Panc1 (cell line): ENCODE data around the gene GRIN1. TPM values are rescaled to one million over a fixed set of nuclear protein-coding genes. Genes with fewer than 3 reads are reported as not detected.
"Not testable (repeated sequence)": the region's sequence is repeated elsewhere in the genome, so short reads cannot be mapped to it uniquely, and the experiment has no call there.

ENCODE experiments used
- ATAC-seq: fragments of 200-7000 bp; cut with Tn5 transposase; 2 replicates; pipeline ENCODE4 v1.9.1; 2020; ENCODE audit warnings: mild to moderate bottlenecking, moderate library complexity
- BruUV-seq: library from RNA; stranded (reverse); fragments of 400-500 nt; replicated peaks from 2 replicates; lab custom pipeline; 2021; lab: Mats Ljungman, UMichigan
- CTCF ChIA-PET: fragments of 300-600 bp; sonication (Branson Sonifier 250); formaldehyde crosslinking; loops from one replicate; lab custom pipeline; 2022; ENCODE audit warnings: antibody characterized with exemption; lab: Charles Lee
- POLR2A ChIA-PET: fragments of 300-600 bp; sonication (Branson Sonifier 250); formaldehyde crosslinking; loops from one replicate; lab custom pipeline; 2022; ENCODE audit warnings: antibody characterized with exemption; lab: Charles Lee
- DNase-seq: peaks from one replicate; pipeline ENCODE4 v3.0.0-alpha.2; 2010; ENCODE audit warnings: low read depth, low spot score
- H3K27ac ChIP-seq: 2 replicates; pipeline ENCODE4 v1.5.1; 2011; ENCODE audit warnings: mild to moderate bottlenecking, low read length, inconsistent platforms
- H3K27me3 ChIP-seq: fragments of 200-500 bp; sonication (Bioruptor generic); 2 replicates; pipeline ENCODE4 v1.6.0; 2014; ENCODE audit warnings: low read length, inconsistent platforms; ENCODE audit not compliant: control insufficient read depth, insufficient read depth
- H3K36me3 ChIP-seq: fragments of 200-500 bp; sonication (Bioruptor generic); 2 replicates; pipeline ENCODE4 v1.5.1; 2014; ENCODE audit warnings: inconsistent platforms, mild to moderate bottlenecking, low read length, moderate library complexity; ENCODE audit not compliant: control insufficient read depth, insufficient read depth
- H3K4me1 ChIP-seq: 2 replicates; pipeline ENCODE4 v1.5.1; 2011; ENCODE audit warnings: inconsistent platforms, mild to moderate bottlenecking, low read length, moderate library complexity; ENCODE audit not compliant: control insufficient read depth, insufficient read depth
- H3K4me3 ChIP-seq, 2 experiments: 2 replicates each; pipeline ENCODE4 v1.5.1; 2011 to 2012; ENCODE audit warnings: low read depth in 2 of 2, low read length in 2 of 2, mild to moderate bottlenecking in 2 of 2, inconsistent platforms in 1 of 2, moderate library complexity in 1 of 2
- H3K9me3 ChIP-seq: fragments of 200-500 bp; sonication (Bioruptor generic); 2 replicates; pipeline ENCODE4 v1.5.1; 2014; ENCODE audit warnings: low read depth, mild to moderate bottlenecking, inconsistent platforms, low read length, moderate library complexity; ENCODE audit not compliant: control insufficient read depth, insufficient read depth
- POLR2AphosphoS5 ChIP-seq: IDR thresholded peaks from 2 replicates; pipeline ENCODE4 v1.6.1; 2012; ENCODE audit warnings: mild to moderate bottlenecking, low read depth, low read length, moderate library complexity
- SIN3A ChIP-seq: IDR thresholded peaks from 2 replicates; pipeline ENCODE4 v1.6.1; 2012; ENCODE audit warnings: low read depth, mild to moderate bottlenecking, low read length, moderate library complexity, borderline replicate concordance; ENCODE audit not compliant: insufficient read depth
- TCF7L2 ChIP-seq: IDR thresholded peaks from 2 replicates; pipeline ENCODE4 v1.6.1; 2011; ENCODE audit warnings: mild to moderate bottlenecking, low read depth, low read length, inconsistent platforms
- in situ Hi-C: cut with HindIII; loops from 2 replicates; pipeline ENCODE4 v1.10.0; 2016; ENCODE audit warnings: low sequenced_read_pairs, low pct_unique_long_range_greater_than_20kb
- intact Hi-C: fragments of 100-400 bp; cut with micrococcal nuclease; formaldehyde crosslinking; loops from one replicate; pipeline ENCODE4 v1.10.0; 2022; ENCODE audit not compliant: unreplicated experiment
- total RNA-seq: library from RNA; stranded (reverse); gene quantifications from one replicate; pipeline ENCODE4 v1.2.1, GENCODE V29; 2021; ENCODE audit not compliant: unreplicated experiment
- TF ChIP-seq, protein P1 (sequence below), 2 experiments: IDR thresholded peaks; 2 replicates each; pipeline ENCODE4 v1.6.1; 2011 to 2012; ENCODE audit warnings: low read depth in 2 of 2, control low read depth in 1 of 2, low read length in 1 of 2, mild to moderate bottlenecking in 1 of 2, moderate library complexity in 1 of 2; ENCODE audit not compliant: insufficient read depth in 1 of 2
- TF ChIP-seq, protein P2 (sequence below): fragments of 450-650 bp; IDR thresholded peaks from 2 replicates; pipeline ENCODE4 v1.5.1; 2017; ENCODE audit warnings: mild to moderate bottlenecking

Gene GRIN1
- total RNA-seq, 1 experiment from 2014 or later = 4.9 TPM

DNA sequence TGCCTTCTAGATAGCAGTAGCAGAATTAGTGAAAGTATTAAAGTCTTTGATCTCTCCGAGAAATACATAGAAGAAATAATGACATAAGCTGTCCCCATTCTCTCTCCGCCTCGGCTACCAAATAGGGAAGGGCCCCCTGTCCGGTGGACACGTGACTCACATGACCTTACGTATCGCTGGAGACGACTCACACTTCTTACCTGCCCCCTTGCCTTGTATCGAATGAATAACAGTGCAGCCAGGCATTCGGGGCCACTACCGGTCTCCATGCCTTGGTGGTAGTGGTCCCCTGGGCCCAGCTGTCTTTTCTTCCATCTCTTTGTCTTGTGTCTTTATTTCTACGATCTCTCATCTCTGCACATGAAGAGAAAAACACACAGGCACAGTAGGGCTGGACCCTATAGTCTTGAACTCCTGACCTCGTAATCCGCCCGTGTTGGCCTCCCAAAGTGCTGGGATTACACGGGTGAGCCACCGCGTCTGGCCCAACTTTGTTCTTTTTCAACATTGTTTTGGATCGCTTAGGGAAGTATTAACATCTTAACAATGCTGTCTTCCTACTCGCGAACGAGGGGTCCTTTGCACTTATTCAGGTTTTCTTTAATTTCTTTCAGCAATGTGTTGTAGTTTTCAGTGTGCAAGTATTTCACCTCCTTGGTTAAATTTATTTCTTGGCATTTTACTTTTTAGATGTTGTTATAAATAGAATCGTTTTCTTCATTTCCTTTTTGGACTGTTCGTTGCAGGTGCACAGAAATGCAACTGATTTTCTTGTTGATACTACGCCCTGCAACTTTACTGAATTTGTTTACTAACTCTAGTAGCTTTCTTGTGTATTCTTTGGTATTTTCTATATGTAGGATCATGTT lies 16.8 kb upstream of the GRIN1 start:
- H3K4me1 ChIP-seq, DNase-seq, H3K9me3 ChIP-seq, in situ Hi-C loops, CTCF ChIA-PET, H3K27ac ChIP-seq, intact Hi-C loops, H3K27me3 ChIP-seq, H3K36me3 ChIP-seq, H3K4me3 ChIP-seq, POLR2A ChIA-PET: not testable (repeated sequence)
- peak; percentile 77 for ATAC-seq
- 0 out of 2 replicates have a peak, but pooled peaks have one; percentile 56 for TF ChIP-seq TCF7L2
- TSS peak; percentile 56 for BruUV-seq

GRCh38 chr9:137122796-137123467 lies 16.0 kb upstream of the GRIN1 start:
- ChIA-PET POLR2A (interaction anchor here (0.6 kb wide), 1 partner anchor 61 kb away, joined by 4 read pairs; no protein-coding TSS in a partner anchor), CTCF (interaction anchor here (1.0 kb wide), 1 partner anchor 54 kb away, joined by 3 read pairs; no protein-coding TSS in a partner anchor)
- H3K36me3 ChIP-seq, ATAC-seq, DNase-seq, H3K4me3 ChIP-seq, H3K27ac ChIP-seq, in situ Hi-C loops, H3K9me3 ChIP-seq, H3K4me1 ChIP-seq, BruUV-seq, intact Hi-C loops, H3K27me3 ChIP-seq: not testable (repeated sequence)

DNA sequence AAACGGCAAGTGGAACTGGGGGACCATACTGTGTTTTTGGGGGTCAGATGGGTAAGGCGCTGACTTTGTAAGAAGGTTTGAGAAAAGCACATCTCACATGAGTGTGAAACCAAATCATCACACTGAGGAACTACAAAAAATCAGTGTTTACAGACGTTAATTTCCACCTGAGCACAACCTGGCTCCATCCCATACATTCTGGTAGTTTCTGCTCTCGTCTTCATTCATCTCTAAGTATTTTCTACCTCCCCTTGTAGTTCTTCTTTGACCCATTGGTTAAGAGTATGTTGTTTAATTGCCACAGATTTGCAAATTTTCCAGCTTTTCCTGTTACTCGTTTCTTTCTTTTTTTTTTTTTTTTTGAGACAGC lies 15.5 kb upstream of the GRIN1 start:
- H3K4me3 ChIP-seq = no peak overlapping the region
- no peak for DNase-seq
- BruUV-seq = no TSS peak
- CTCF ChIA-PET = interaction anchor here (0.7 to 1.0 kb wide), 2 partner anchors 53 to 67 kb away, joined by 3 to 5 read pairs; no protein-coding TSS in a partner anchor
- in situ Hi-C loops (no loop called here), intact Hi-C loops (no loop called here)
- peaks cover 7% of the 10 kb centered on the region; the same call in 1 of the 2 replicates for H3K4me1 ChIP-seq
- H3K9me3 ChIP-seq = no peaks in the 10 kb centered on the region
- H3K27me3 ChIP-seq = no peaks in the 10 kb centered on the region
- no peak for ATAC-seq
- no peak overlapping the region for H3K27ac ChIP-seq
- TF ChIP-seq, protein P1, sequence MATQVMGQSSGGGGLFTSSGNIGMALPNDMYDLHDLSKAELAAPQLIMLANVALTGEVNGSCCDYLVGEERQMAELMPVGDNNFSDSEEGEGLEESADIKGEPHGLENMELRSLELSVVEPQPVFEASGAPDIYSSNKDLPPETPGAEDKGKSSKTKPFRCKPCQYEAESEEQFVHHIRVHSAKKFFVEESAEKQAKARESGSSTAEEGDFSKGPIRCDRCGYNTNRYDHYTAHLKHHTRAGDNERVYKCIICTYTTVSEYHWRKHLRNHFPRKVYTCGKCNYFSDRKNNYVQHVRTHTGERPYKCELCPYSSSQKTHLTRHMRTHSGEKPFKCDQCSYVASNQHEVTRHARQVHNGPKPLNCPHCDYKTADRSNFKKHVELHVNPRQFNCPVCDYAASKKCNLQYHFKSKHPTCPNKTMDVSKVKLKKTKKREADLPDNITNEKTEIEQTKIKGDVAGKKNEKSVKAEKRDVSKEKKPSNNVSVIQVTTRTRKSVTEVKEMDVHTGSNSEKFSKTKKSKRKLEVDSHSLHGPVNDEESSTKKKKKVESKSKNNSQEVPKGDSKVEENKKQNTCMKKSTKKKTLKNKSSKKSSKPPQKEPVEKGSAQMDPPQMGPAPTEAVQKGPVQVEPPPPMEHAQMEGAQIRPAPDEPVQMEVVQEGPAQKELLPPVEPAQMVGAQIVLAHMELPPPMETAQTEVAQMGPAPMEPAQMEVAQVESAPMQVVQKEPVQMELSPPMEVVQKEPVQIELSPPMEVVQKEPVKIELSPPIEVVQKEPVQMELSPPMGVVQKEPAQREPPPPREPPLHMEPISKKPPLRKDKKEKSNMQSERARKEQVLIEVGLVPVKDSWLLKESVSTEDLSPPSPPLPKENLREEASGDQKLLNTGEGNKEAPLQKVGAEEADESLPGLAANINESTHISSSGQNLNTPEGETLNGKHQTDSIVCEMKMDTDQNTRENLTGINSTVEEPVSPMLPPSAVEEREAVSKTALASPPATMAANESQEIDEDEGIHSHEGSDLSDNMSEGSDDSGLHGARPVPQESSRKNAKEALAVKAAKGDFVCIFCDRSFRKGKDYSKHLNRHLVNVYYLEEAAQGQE (IDR thresholded peaks at IDR 0.05; ENCODE audit: insufficient read depth in 1 of 2, low read depth in 2 of 2, low read length in 1 of 2) = no peak
- TF ChIP-seq SIN3A = no peak
- no peak for TF ChIP-seq POLR2AphosphoS5
- TF ChIP-seq, protein P2, sequence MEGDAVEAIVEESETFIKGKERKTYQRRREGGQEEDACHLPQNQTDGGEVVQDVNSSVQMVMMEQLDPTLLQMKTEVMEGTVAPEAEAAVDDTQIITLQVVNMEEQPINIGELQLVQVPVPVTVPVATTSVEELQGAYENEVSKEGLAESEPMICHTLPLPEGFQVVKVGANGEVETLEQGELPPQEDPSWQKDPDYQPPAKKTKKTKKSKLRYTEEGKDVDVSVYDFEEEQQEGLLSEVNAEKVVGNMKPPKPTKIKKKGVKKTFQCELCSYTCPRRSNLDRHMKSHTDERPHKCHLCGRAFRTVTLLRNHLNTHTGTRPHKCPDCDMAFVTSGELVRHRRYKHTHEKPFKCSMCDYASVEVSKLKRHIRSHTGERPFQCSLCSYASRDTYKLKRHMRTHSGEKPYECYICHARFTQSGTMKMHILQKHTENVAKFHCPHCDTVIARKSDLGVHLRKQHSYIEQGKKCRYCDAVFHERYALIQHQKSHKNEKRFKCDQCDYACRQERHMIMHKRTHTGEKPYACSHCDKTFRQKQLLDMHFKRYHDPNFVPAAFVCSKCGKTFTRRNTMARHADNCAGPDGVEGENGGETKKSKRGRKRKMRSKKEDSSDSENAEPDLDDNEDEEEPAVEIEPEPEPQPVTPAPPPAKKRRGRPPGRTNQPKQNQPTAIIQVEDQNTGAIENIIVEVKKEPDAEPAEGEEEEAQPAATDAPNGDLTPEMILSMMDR = no peak
- TF ChIP-seq TCF7L2 = no peak
- POLR2A ChIA-PET = interaction anchor here (0.6 kb wide), 1 partner anchor 62 kb away, joined by 4 read pairs; no protein-coding TSS in a partner anchor
- H3K36me3 ChIP-seq = no peaks in the 10 kb centered on the region

GRCh38 chr9:137123952-137124462 lies 14.9 kb upstream of the GRIN1 start:
- not testable (repeated sequence) for DNase-seq, ATAC-seq

More at GRCh38 chr9:137123952-137124462, 14.9 kb upstream of the GRIN1 start:
- H3K4me1 ChIP-seq, H3K9me3 ChIP-seq, in situ Hi-C loops, H3K27me3 ChIP-seq, H3K36me3 ChIP-seq, POLR2A ChIA-PET, H3K4me3 ChIP-seq, H3K27ac ChIP-seq, BruUV-seq, intact Hi-C loops: not testable (repeated sequence)
- CTCF ChIA-PET = interaction anchor here (0.7 to 1.0 kb wide), 2 partner anchors 53 to 67 kb away, joined by 3 to 5 read pairs; no protein-coding TSS in a partner anchor
